Ishikawa (cell line): ENCODE measurements around the gene CCDC27.

ENCODE experiments used
- CEBPB ChIP-seq: IDR thresholded peaks from 2 replicates; pipeline ENCODE4 v1.6.1; 2012
- CREB1 ChIP-seq: IDR thresholded peaks from 2 replicates; pipeline ENCODE4 v1.6.1; 2012; ENCODE audit warnings: low read depth
- EGR1 ChIP-seq: IDR thresholded peaks from 2 replicates; pipeline ENCODE4 v1.6.1; 2012
- EP300 ChIP-seq: IDR thresholded peaks from 2 replicates; pipeline ENCODE4 v1.6.1; 2012; ENCODE audit warnings: borderline replicate concordance
- FOXM1 ChIP-seq: IDR thresholded peaks from 2 replicates; pipeline ENCODE4 v1.6.1; 2012; ENCODE audit warnings: low read depth, borderline replicate concordance
- NFIC ChIP-seq: IDR thresholded peaks from 2 replicates; pipeline ENCODE4 v1.6.1; 2012
- RAD21 ChIP-seq: IDR thresholded peaks from 2 replicates; pipeline ENCODE4 v1.6.1; 2012; ENCODE audit warnings: low read depth
- TAF1 ChIP-seq: IDR thresholded peaks from 2 replicates; pipeline ENCODE4 v1.6.1; 2012; ENCODE audit warnings: low read depth, mild to moderate bottlenecking
- TCF12 ChIP-seq: IDR thresholded peaks from 2 replicates; pipeline ENCODE4 v1.6.1; 2012; ENCODE audit warnings: low read depth
- TEAD4 ChIP-seq: IDR thresholded peaks from 2 replicates; pipeline ENCODE4 v1.6.1; 2012
- YY1 ChIP-seq: IDR thresholded peaks from 2 replicates; pipeline ENCODE4 v1.6.1; 2012; ENCODE audit warnings: low read depth
- ZBTB7A ChIP-seq: IDR thresholded peaks from 2 replicates; pipeline ENCODE4 v1.6.1; 2012; ENCODE audit warnings: low read depth
- TF ChIP-seq, protein P1 (sequence below): IDR thresholded peaks from 2 replicates; pipeline ENCODE4 v1.6.1; 2012
- TF ChIP-seq, protein P2 (sequence below): IDR thresholded peaks from 2 replicates; pipeline ENCODE4 v1.6.1; 2012
- TF ChIP-seq, protein P3 (sequence below): IDR thresholded peaks from 2 replicates; pipeline ENCODE4 v1.6.1; 2012; ENCODE audit warnings: low read depth, mild to moderate bottlenecking

Gene CCDC27

DNA sequence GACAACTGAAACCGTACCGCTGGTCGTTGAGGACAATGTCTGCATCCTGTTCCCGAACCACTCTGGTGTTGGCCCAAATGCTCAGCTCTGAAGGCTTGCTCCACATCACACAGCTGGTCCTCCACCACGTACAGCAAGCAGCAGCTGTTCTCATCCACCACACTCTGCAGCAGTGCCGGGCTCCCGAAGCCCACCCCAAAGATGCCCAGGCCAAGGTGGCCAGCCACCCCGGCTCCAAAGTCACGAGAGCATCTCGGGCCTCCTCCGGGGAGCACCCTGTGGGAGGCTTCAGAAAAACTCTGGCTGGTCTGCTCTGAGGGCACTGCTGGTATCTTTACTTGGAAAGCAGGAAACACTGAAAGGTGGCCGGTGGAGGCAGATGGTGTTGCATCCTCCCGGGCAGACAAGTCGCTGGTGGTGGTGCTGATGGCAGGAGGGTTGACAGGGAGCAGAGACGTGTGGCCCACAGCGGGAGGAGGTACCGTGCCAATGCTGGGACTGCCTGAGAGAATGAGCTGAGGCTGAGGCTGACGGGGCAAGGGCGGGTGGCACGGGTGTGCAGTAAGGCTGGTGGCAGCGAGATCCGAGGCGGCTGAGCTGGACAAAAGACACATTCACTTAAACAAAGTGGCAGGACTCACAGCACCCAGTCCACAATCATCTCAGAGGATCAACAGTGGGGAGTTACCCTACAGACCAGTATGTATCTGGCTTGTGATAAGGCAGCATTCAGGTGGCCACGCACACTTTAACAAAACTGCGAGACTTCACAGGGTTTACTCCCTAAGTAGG is 6.5 kb upstream of the CCDC27 start:
- TF ChIP-seq RAD21 (no peak), EGR1 (no peak), ZBTB7A (no peak), CREB1 (no peak), TAF1 (no peak), YY1 (no peak), NFIC (no peak), FOXM1 (no peak), TEAD4 (no peak)
- TF ChIP-seq, protein P1, sequence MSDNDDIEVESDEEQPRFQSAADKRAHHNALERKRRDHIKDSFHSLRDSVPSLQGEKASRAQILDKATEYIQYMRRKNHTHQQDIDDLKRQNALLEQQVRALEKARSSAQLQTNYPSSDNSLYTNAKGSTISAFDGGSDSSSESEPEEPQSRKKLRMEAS, result no peak
- TF ChIP-seq, protein P2, sequence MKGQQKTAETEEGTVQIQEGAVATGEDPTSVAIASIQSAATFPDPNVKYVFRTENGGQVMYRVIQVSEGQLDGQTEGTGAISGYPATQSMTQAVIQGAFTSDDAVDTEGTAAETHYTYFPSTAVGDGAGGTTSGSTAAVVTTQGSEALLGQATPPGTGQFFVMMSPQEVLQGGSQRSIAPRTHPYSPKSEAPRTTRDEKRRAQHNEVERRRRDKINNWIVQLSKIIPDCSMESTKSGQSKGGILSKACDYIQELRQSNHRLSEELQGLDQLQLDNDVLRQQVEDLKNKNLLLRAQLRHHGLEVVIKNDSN, result no peak
- TF ChIP-seq, protein P3, sequence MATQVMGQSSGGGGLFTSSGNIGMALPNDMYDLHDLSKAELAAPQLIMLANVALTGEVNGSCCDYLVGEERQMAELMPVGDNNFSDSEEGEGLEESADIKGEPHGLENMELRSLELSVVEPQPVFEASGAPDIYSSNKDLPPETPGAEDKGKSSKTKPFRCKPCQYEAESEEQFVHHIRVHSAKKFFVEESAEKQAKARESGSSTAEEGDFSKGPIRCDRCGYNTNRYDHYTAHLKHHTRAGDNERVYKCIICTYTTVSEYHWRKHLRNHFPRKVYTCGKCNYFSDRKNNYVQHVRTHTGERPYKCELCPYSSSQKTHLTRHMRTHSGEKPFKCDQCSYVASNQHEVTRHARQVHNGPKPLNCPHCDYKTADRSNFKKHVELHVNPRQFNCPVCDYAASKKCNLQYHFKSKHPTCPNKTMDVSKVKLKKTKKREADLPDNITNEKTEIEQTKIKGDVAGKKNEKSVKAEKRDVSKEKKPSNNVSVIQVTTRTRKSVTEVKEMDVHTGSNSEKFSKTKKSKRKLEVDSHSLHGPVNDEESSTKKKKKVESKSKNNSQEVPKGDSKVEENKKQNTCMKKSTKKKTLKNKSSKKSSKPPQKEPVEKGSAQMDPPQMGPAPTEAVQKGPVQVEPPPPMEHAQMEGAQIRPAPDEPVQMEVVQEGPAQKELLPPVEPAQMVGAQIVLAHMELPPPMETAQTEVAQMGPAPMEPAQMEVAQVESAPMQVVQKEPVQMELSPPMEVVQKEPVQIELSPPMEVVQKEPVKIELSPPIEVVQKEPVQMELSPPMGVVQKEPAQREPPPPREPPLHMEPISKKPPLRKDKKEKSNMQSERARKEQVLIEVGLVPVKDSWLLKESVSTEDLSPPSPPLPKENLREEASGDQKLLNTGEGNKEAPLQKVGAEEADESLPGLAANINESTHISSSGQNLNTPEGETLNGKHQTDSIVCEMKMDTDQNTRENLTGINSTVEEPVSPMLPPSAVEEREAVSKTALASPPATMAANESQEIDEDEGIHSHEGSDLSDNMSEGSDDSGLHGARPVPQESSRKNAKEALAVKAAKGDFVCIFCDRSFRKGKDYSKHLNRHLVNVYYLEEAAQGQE, result no peak

DNA sequence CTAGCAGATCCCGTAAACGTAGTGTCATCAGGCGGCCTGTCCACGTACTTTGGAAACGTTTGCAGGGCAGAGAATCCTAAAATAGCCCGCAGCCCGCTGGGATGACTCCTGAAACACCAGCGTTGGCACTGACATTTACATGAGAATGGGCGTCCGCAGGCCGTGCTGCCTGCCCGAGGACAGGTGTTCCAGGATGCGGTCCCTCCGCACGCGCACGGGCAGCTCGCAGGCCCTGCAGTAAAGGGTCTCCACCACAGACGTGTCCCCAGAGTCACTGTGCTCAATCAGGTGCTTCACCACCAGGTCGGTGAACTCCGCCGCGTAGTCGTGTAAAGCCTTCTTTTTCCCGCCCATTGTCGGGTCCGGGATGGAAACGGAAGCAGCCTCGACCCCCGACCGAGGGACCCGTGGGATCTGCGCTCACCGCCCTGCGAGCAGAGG is 5.8 kb upstream of the CCDC27 start:
- TF ChIP-seq, protein P2, result no peak
- TF ChIP-seq YY1 (no peak), TEAD4 (no peak), CREB1 (no peak), EP300 (no peak), NFIC (no peak), RAD21 (no peak), TAF1 (no peak), EGR1 (no peak), ZBTB7A (no peak), CEBPB (no peak), TCF12 (no peak), FOXM1 (no peak)
- TF ChIP-seq, protein P1, result no peak
- TF ChIP-seq, protein P3, result no peak

DNA sequence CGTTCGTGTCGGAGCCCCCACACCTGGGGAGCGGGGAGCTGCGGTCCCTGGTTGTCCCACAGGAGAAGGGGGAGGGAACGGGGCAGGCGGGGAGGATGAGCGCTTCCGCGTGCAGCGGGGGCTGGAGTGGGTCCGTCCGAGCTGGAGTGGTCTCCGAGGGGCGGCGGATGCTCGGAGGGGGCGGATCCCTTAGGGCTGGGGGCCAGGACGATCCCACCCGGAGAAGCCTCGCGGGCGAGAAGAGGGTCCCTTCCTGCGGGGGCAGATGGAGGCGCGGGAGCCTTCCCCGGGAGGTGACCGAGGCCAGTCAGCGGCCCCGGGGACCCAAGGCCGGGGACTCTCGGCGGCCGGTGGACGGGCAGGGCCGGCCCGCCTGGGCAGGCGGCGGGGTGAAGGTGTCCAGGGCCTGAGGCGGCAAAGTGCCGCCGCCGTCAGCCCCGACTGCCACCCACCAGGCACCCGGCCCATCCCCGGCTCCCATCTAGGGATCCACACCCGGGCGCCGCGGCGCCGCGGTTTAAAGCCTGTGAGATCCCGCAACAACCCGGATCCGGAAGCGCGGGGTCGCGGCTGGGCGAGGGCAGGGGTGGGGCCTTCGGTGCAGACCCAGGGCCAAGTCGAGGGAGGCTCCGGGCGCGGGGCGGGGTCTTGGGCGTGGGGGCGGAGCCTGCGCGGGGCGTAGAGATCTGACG is 5.3 kb upstream of the CCDC27 start:
- TF ChIP-seq YY1 (0 out of 2 replicates have a peak, but pooled peaks have one; percentile 16), RAD21 (no peak), EP300 (no peak), CEBPB (no peak), EGR1 (no peak), NFIC (no peak), ZBTB7A (no peak), CREB1 (no peak), TAF1 (peak; percentile 43; the same call in 1 of the 2 replicates), TCF12 (no peak), TEAD4 (no peak), FOXM1 (no peak)
- TF ChIP-seq, protein P1, result no peak
- TF ChIP-seq, protein P3, result no peak
- TF ChIP-seq, protein P2, result no peak
